Measurements from ENCODE around the gene NKAIN1. TPM values are rescaled to one million over a fixed set of nuclear protein-coding genes. Genes with fewer than 3 reads are reported as not detected.

Gene NKAIN1
- total RNA-seq, 4 donors from 2014 or later = 1.4 to 4.6 (median 4.0) TPM

GRCh38 chr1:31159323-31159722 lies 80.4 kb downstream of the NKAIN1 start:
- H3K27ac ChIP-seq = no peak overlapping the region
- H3K27me3 ChIP-seq = no peaks in the 10 kb centered on the region
- DNase-seq = no peak
- intact Hi-C loops (cut with DNase I; ENCODE audit: low total_unique reads) = loop anchor here (10.0 kb wide), 1 partner anchor 175 kb away; no protein-coding TSS in a partner anchor
- H3K36me3 ChIP-seq = peaks cover 0 to 5% of the 10 kb centered on the region in 2 donors
- no peak overlapping the region for H3K4me3 ChIP-seq
- H3K9me3 ChIP-seq = no peaks in the 10 kb centered on the region
- in situ Hi-C loops (cut with MboI; ENCODE audit: low sequenced_read_pairs in 4 of 4) = no loop called here
- TF ChIP-seq CTCF (IDR thresholded peaks at IDR 0.05 in 4 of 5, conservative IDR thresholded peaks at IDR 0.05 in 1 of 5) (no peak), POLR2A (IDR thresholded peaks at IDR 0.05) (no peak)
- ATAC-seq = no peak
- H3K4me1 ChIP-seq = peaks cover 0 to 8% of the 10 kb centered on the region in 2 donors

DNA sequence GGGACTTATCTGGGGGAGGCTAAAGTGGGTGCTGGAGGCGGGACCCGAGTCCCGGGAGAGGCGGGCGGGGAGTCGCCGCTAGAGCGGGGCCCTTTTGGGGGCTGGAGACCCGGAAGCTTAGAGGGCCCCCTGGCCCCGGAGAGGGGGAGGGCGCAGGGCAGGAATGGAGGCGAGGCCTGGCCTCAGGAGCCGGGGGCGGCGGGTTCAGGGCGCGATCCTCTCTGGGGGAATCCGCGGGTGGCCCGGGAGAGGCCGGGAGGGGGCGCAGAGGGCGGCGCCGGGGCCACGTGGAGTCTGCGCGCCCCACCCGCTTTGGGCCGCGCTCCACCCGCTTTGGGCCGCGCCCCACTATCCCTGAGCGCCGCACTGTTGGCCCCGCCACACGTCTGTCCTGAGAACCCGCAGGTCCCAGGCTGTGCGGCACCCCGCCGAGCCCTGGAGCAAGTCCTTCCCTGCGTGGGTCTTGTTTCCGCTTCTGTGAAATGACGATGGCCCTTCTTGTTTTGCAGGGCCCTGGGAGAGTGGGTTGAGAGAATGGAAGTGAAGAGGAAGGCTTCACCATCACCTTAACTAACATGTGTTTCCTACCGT lies 84.4 kb downstream of the NKAIN1 start:
- ATAC-seq (peak; percentile 65 to 77), DNase-seq (peak; percentile 26 to 48)
- no peaks in the 10 kb centered on the region for H3K27me3 ChIP-seq
- in situ Hi-C loops (cut with MboI; ENCODE audit: low sequenced_read_pairs in 4 of 4) (no loop called here), intact Hi-C loops (cut with DNase I; ENCODE audit: low total_unique reads) (loop anchor here (2.0 to 10.0 kb wide), 2 partner anchors 141 to 171 kb away; partner anchors contain the start of genes SNRNP40 and ZCCHC17)
- peak in 3 of 5 experiments; percentile 22 to 53 (median 45) for TF ChIP-seq CTCF (IDR thresholded peaks at IDR 0.05 in 4 of 5, conservative IDR thresholded peaks at IDR 0.05 in 1 of 5)
- TF ChIP-seq POLR2A (IDR thresholded peaks at IDR 0.05) = peak in 1 of 2 donors; percentile 14
- H3K36me3 ChIP-seq = peaks cover 0 to 5% of the 10 kb centered on the region in 2 donors
- H3K27ac ChIP-seq = peak overlapping the region; percentile 81 to 85 (median 81)
- H3K4me1 ChIP-seq = peaks cover 0 to 4% of the 10 kb centered on the region in 2 donors
- H3K4me3 ChIP-seq = peak overlapping the region; percentile 63 to 80 (median 67)
- no peaks in the 10 kb centered on the region for H3K9me3 ChIP-seq

DNA sequence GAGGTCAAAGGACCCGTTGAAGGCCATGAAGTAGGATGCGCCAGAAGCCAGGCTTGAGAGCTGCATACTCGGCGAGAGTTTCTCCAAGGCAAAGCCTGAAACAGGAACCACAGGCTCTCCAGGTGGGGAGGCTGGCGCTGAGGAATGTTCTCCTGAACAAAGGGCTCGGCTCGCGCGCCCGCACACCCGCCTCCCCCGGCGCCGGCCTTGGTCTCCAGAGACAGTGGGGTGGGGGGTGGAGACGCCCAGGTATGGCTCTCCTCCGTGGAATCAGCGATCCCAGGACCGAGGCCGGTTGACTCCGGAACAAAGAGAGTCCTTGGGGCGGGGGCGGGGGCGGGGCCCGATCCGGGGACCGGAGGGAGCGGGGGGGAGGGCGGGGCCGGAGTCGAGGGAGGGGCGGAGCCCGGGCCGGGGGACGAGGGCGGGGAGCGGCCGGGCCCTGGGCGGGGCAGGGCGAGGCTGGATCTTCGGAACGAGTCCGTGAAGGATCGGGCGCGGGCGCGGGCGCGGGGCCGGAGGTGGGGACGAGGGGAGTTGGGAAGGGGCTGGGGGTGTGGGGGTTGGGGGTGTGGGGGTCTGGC lies 85.0 kb downstream of the NKAIN1 start:
- peak overlapping the region; percentile 63 to 80 (median 67) for H3K4me3 ChIP-seq
- H3K27ac ChIP-seq = peak overlapping the region; percentile 81 to 85 (median 81)
- peaks cover 0 to 5% of the 10 kb centered on the region in 2 donors for H3K36me3 ChIP-seq
- in situ Hi-C loops (cut with MboI; ENCODE audit: low sequenced_read_pairs in 4 of 4) = no loop called here
- peak; percentile 44 to 56 for DNase-seq
- peaks cover 0 to 4% of the 10 kb centered on the region in 2 donors for H3K4me1 ChIP-seq
- H3K9me3 ChIP-seq = no peaks in the 10 kb centered on the region
- H3K27me3 ChIP-seq = no peaks in the 10 kb centered on the region
- ATAC-seq = peak; percentile 67 to 72
- no peak for TF ChIP-seq CTCF (IDR thresholded peaks at IDR 0.05 in 4 of 5, conservative IDR thresholded peaks at IDR 0.05 in 1 of 5)
- TF ChIP-seq POLR2A (IDR thresholded peaks at IDR 0.05) = no peak
- intact Hi-C loops (cut with DNase I; ENCODE audit: low total_unique reads) = loop anchor here (2.0 to 10.0 kb wide), 3 partner anchors 87 to 170 kb away; partner anchors contain the start of genes PUM1, SNRNP40 and ZCCHC17

DNA sequence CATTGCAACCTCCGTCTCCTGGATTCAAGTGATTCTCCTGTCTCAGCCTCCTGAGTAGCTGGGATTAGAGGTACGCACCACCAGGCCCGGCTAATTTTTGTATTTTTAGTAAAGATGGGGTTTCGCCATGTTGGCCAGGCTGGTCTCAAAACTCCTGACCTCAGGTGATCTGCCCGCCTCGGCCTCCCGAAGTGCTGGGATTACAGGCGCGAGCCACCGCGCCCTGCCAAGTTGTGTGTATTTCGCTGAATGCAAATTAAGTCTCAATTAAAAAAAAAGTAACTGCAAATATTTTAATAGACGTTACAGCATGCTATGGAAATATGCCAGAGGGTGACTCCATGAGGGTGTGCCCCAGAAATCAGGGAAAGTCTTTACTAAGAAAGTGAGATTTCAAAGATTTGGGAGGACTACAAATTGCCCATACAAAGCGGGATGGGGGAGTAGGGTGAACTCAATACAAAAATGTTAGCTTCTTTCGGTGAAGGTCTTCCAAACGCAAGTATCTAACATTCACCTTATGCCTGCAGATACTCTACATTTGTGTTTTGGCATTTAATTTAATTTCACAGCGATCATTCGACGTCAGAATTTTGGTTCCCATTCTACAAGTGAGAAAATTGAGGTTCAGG lies 85.6 kb downstream of the NKAIN1 start:
- intact Hi-C loops (cut with DNase I; ENCODE audit: low total_unique reads) = loop anchor here (2.0 to 10.0 kb wide), 3 partner anchors 87 to 169 kb away; partner anchors contain the start of genes PUM1, SNRNP40 and ZCCHC17
- TF ChIP-seq POLR2A (IDR thresholded peaks at IDR 0.05) (no peak), CTCF (IDR thresholded peaks at IDR 0.05 in 4 of 5, conservative IDR thresholded peaks at IDR 0.05 in 1 of 5) (no peak)

More for the DNA sequence above, 85.6 kb downstream of the NKAIN1 start:
- no peaks in the 10 kb centered on the region for H3K27me3 ChIP-seq
- ATAC-seq = no peak
- H3K4me1 ChIP-seq = peaks cover 0 to 4% of the 10 kb centered on the region in 2 donors
- H3K4me3 ChIP-seq = peak overlapping the region; percentile 63 to 80 (median 67)
- H3K36me3 ChIP-seq = peaks cover 0 to 5% of the 10 kb centered on the region in 2 donors
- DNase-seq = no peak
- no peaks in the 10 kb centered on the region for H3K9me3 ChIP-seq
- peak overlapping the region; percentile 81 to 85 (median 81) for H3K27ac ChIP-seq
- in situ Hi-C loops (cut with MboI; ENCODE audit: low sequenced_read_pairs in 4 of 4) = no loop called here

Measured in gastrocnemius medialis (tissue), 4 donors.